ENCODE measurements around the gene JAKMIP2.

The JAKMIP2 gene

GRCh38 chr5:147568710-147569406, 213.7 kb downstream of the JAKMIP2 start:
- no peak overlapping the region for H3K4me3 ChIP-seq (ENCODE audit: low read length)
- no peak for TF ChIP-seq CTCF (IDR thresholded peaks at IDR 0.05; ENCODE audit: low read depth, low read length, poor library complexity, severe bottlenecking)
- no peak for TF ChIP-seq EZH2phosphoT487 (IDR thresholded peaks at IDR 0.05; ENCODE audit: borderline replicate concordance, low read length)

GRCh38 chr5:147567917-147568598, 214.5 kb downstream of the JAKMIP2 start:
- H3K79me2 ChIP-seq (ENCODE audit: control insufficient read depth, low read length): no peaks in the 10 kb centered on the region
- no peaks in the 10 kb centered on the region for H3K4me1 ChIP-seq (ENCODE audit: control insufficient read depth, low read length)
- no peaks in the 10 kb centered on the region for H3F3A ChIP-seq (ENCODE audit: control insufficient read depth, insufficient read depth)
- no peaks in the 10 kb centered on the region for H3K27me3 ChIP-seq (ENCODE audit: control insufficient read depth, low read length)
- no peaks in the 10 kb centered on the region for H3K9me3 ChIP-seq (ENCODE audit: control insufficient read depth, insufficient read depth, low read length)
- no peaks in the 10 kb centered on the region for H3K9me2 ChIP-seq (replicated peaks; ENCODE audit: control insufficient read depth, low read length)
- H3K4me2 ChIP-seq (ENCODE audit: low read length): no peak overlapping the region
- TF ChIP-seq CTCF (IDR thresholded peaks at IDR 0.05; ENCODE audit: low read depth, low read length, poor library complexity, severe bottlenecking) (no peak), EZH2phosphoT487 (IDR thresholded peaks at IDR 0.05; ENCODE audit: borderline replicate concordance, low read length) (no peak)
- no peaks in the 10 kb centered on the region for H4K20me1 ChIP-seq (ENCODE audit: control insufficient read depth, insufficient read depth, low read depth, low read length)
- H3K27ac ChIP-seq (ENCODE audit: low read depth, low read length): no peak overlapping the region
- no peak overlapping the region for H3K4me3 ChIP-seq (ENCODE audit: low read length)
- no peaks in the 10 kb centered on the region for H3K36me3 ChIP-seq (ENCODE audit: control insufficient read depth, low read length)

More at GRCh38 chr5:147568710-147569406, 213.7 kb downstream of the JAKMIP2 start:
- H3K9me2 ChIP-seq (replicated peaks; ENCODE audit: control insufficient read depth, low read length): no peaks in the 10 kb centered on the region
- no peaks in the 10 kb centered on the region for H3K79me2 ChIP-seq (ENCODE audit: control insufficient read depth, low read length)
- no peak overlapping the region for H3K27ac ChIP-seq (ENCODE audit: low read depth, low read length)
- no peak overlapping the region for H3K4me2 ChIP-seq (ENCODE audit: low read length)
- no peaks in the 10 kb centered on the region for H3K27me3 ChIP-seq (ENCODE audit: control insufficient read depth, low read length)
- no peaks in the 10 kb centered on the region for H3K36me3 ChIP-seq (ENCODE audit: control insufficient read depth, low read length)
- no peaks in the 10 kb centered on the region for H3K9me3 ChIP-seq (ENCODE audit: control insufficient read depth, insufficient read depth, low read length)
- H3F3A ChIP-seq (ENCODE audit: control insufficient read depth, insufficient read depth): no peaks in the 10 kb centered on the region
- no peaks in the 10 kb centered on the region for H3K4me1 ChIP-seq (ENCODE audit: control insufficient read depth, low read length)
- H4K20me1 ChIP-seq (ENCODE audit: control insufficient read depth, insufficient read depth, low read depth, low read length): no peaks in the 10 kb centered on the region

- Histone ChIP-seq H3K27me3 (ENCODE audit: control insufficient read depth, low read length) (no peaks in the 10 kb centered on the region), H4K20me1 (ENCODE audit: control insufficient read depth, insufficient read depth, low read depth, low read length) (no peaks in the 10 kb centered on the region), H3K27ac (ENCODE audit: low read depth, low read length) (no peak overlapping the region), H3K9me2 (replicated peaks; ENCODE audit: control insufficient read depth, low read length) (no peaks in the 10 kb centered on the region), H3K79me2 (ENCODE audit: control insufficient read depth, low read length) (no peaks in the 10 kb centered on the region), H3K4me3 (ENCODE audit: low read length) (no peak overlapping the region), H3K36me3 (ENCODE audit: control insufficient read depth, low read length) (no peaks in the 10 kb centered on the region), H3F3A (ENCODE audit: control insufficient read depth, insufficient read depth) (no peaks in the 10 kb centered on the region), H3K4me1 (ENCODE audit: control insufficient read depth, low read length) (no peaks in the 10 kb centered on the region), H3K9me3 (ENCODE audit: control insufficient read depth, insufficient read depth, low read length) (no peaks in the 10 kb centered on the region), H3K4me2 (ENCODE audit: low read length) (no peak overlapping the region)
- TF ChIP-seq CTCF (IDR thresholded peaks at IDR 0.05; ENCODE audit: low read depth, low read length, poor library complexity, severe bottlenecking) (no peak), EZH2phosphoT487 (IDR thresholded peaks at IDR 0.05; ENCODE audit: borderline replicate concordance, low read length) (no peak)
Measured at GRCh38 chr5:147565524-147565923, 217.0 kb downstream of the JAKMIP2 start.

Data from DOHH2 (cell line).